ENCODE results near the gene S100A16.

S100A16 gene

DNA sequence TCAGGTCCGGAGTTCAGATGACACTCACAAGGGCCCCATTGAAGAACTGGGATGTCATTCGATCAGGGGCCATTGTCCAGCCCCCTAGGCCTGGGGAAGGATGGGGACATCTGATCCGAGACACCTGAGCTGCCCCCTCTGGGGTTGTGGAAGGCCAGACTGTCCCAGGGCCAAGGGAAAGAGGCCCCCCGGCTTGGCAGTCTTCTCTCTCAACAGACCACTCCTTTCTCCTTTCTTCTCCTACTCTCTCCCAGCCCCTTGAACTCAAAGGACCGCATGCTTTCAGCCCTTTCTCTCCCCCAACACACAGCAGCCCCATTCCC, 16.4 kb upstream of the S100A16 start:
- no peak overlapping the region for H3K18ac ChIP-seq (ENCODE audit: low read length)
- no peak overlapping the region for H4K91ac ChIP-seq (ENCODE audit: low read depth, low read length, poor library complexity)
- H3K9ac ChIP-seq (ENCODE audit: low read depth, low read length, poor library complexity), result no peak overlapping the region
- peak overlapping the region; percentile 0 for H2BK5ac ChIP-seq (ENCODE audit: low read length)
- H3K14ac ChIP-seq (ENCODE audit: low read length), result no peak overlapping the region
- peaks cover 12 to 16% of the 10 kb centered on the region in 2 donors for H3K4me1 ChIP-seq (ENCODE audit: control insufficient read depth in 2 of 2, insufficient read depth in 1 of 2, low read depth in 1 of 2, low read length in 2 of 2)
- WGBS, 2 donors (ENCODE audit: extremely low coverage in 2 of 2, insufficient read length in 2 of 2, insufficient replicate concordance in 1 of 2), result no CpG with 5 or more reads among the region's 5 CpGs
- H2BK120ac ChIP-seq (ENCODE audit: low read depth, low read length), result peak overlapping the region; percentile 64
- no peak overlapping the region for H3K27ac ChIP-seq (replicated peaks; ENCODE audit: low read length)
- H3K4ac ChIP-seq (ENCODE audit: low read length), result no peak overlapping the region
- no peaks in the 10 kb centered on the region for H3K27me3 ChIP-seq (ENCODE audit: control insufficient read depth in 3 of 3, insufficient read depth in 3 of 3, low read depth in 1 of 3, low read length in 3 of 3)
- DNase-seq (ENCODE audit: low spot score), result no peak
- no peak overlapping the region for H2BK12ac ChIP-seq (ENCODE audit: low read length)
- peak overlapping the region; percentile 10 for H2AK5ac ChIP-seq (ENCODE audit: low read depth, low read length)
- H2BK15ac ChIP-seq (ENCODE audit: low read length), result peak overlapping the region; percentile 20
- H3K36me3 ChIP-seq (replicated peaks in 1 of 2; ENCODE audit: control insufficient read depth in 2 of 2, insufficient read depth in 2 of 2, low read length in 2 of 2), result peaks cover 0 to 10% of the 10 kb centered on the region in 2 donors
- H3K4me3 ChIP-seq (ENCODE audit: low read length in 2 of 2), result no peak overlapping the region
- peaks cover 0 to 5% of the 10 kb centered on the region in 2 donors for H3K9me3 ChIP-seq (replicated peaks in 1 of 2; ENCODE audit: control insufficient read depth in 2 of 2, insufficient read depth in 1 of 2, low read depth in 1 of 2, low read length in 2 of 2)
- no peak overlapping the region for H3K23ac ChIP-seq (ENCODE audit: low read depth, low read length, poor library complexity)
- H3K79me1 ChIP-seq (ENCODE audit: low read depth, low read length), result peaks cover 3% of the 10 kb centered on the region
- H3K4me2 ChIP-seq (ENCODE audit: insufficient read depth, low read length, poor library complexity, severe bottlenecking), result no peak overlapping the region
- H4K8ac ChIP-seq (ENCODE audit: low read depth, low read length), result no peak overlapping the region
- H2AFZ ChIP-seq (ENCODE audit: low read length), result peak overlapping the region; percentile 19

DNA sequence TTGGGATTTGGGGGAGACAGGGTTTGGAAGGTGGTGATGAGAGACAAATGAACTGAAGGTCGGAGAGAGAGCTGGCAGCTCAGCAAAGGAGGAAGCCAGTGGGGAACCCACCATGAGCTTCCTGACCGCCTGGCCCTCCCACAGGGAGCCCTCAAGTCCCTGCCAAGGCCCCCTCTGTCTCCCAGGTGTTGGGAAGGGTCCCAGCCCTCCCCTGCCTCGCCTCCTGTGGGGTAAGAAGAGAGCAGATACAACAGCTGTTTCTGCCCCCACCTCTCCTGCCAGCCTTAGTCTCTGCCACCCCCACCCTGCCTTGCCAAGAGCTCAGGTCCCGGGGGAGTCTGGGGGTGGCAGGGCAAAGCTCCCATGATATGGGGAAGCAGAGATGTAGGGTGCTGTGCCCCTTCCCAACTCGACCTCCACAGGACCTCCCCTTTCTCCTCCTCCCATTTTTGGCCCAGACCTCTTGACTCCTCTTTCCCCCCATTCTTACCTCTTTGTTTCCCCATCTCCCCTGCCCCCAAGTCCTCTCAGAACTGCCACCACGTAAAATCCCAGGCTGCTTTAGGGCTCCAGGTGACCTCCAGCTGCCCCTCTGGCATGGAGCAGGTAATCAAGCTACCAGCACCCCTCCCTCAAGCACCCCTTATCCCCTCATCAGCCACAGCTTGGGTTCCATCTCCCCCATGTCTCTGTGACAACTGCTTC, 15.9 kb upstream of the S100A16 start:
- Histone ChIP-seq H3K4me3 (ENCODE audit: low read length in 2 of 2) (no peak overlapping the region), H2AK5ac (ENCODE audit: low read depth, low read length) (peak overlapping the region; percentile 76), H2AFZ (ENCODE audit: low read length) (peak overlapping the region; percentile 19), H2BK12ac (ENCODE audit: low read length) (peak overlapping the region; percentile 68), H3K79me1 (ENCODE audit: low read depth, low read length) (peaks cover 3% of the 10 kb centered on the region), H3K4me2 (ENCODE audit: insufficient read depth, low read length, poor library complexity, severe bottlenecking) (no peak overlapping the region), H4K8ac (ENCODE audit: low read depth, low read length) (no peak overlapping the region), H2BK5ac (ENCODE audit: low read length) (peak overlapping the region; percentile 0), H3K4me1 (ENCODE audit: control insufficient read depth in 2 of 2, insufficient read depth in 1 of 2, low read depth in 1 of 2, low read length in 2 of 2) (peaks cover 12 to 16% of the 10 kb centered on the region in 2 donors), H3K27me3 (ENCODE audit: control insufficient read depth in 3 of 3, insufficient read depth in 3 of 3, low read depth in 1 of 3, low read length in 3 of 3) (no peaks in the 10 kb centered on the region), H3K23ac (ENCODE audit: low read depth, low read length, poor library complexity) (no peak overlapping the region), H3K9ac (ENCODE audit: low read depth, low read length, poor library complexity) (peak overlapping the region; percentile 1), H3K27ac (replicated peaks; ENCODE audit: low read length) (no peak overlapping the region), H3K4ac (ENCODE audit: low read length) (no peak overlapping the region), H2BK120ac (ENCODE audit: low read depth, low read length) (peak overlapping the region; percentile 78), H3K18ac (ENCODE audit: low read length) (peak overlapping the region; percentile 77), H3K36me3 (replicated peaks in 1 of 2; ENCODE audit: control insufficient read depth in 2 of 2, insufficient read depth in 2 of 2, low read length in 2 of 2) (peaks cover 0 to 15% of the 10 kb centered on the region in 2 donors), H3K14ac (ENCODE audit: low read length) (no peak overlapping the region), H3K9me3 (replicated peaks in 1 of 2; ENCODE audit: control insufficient read depth in 2 of 2, insufficient read depth in 1 of 2, low read depth in 1 of 2, low read length in 2 of 2) (peaks cover 0 to 5% of the 10 kb centered on the region in 2 donors), H2BK15ac (ENCODE audit: low read length) (peak overlapping the region; percentile 20), H4K91ac (ENCODE audit: low read depth, low read length, poor library complexity) (no peak overlapping the region)
- DNase-seq (ENCODE audit: low spot score), result no peak
- no CpG with 5 or more reads among the region's 6 CpGs for WGBS, 2 donors (ENCODE audit: extremely low coverage in 2 of 2, insufficient read length in 2 of 2, insufficient replicate concordance in 1 of 2)

DNA sequence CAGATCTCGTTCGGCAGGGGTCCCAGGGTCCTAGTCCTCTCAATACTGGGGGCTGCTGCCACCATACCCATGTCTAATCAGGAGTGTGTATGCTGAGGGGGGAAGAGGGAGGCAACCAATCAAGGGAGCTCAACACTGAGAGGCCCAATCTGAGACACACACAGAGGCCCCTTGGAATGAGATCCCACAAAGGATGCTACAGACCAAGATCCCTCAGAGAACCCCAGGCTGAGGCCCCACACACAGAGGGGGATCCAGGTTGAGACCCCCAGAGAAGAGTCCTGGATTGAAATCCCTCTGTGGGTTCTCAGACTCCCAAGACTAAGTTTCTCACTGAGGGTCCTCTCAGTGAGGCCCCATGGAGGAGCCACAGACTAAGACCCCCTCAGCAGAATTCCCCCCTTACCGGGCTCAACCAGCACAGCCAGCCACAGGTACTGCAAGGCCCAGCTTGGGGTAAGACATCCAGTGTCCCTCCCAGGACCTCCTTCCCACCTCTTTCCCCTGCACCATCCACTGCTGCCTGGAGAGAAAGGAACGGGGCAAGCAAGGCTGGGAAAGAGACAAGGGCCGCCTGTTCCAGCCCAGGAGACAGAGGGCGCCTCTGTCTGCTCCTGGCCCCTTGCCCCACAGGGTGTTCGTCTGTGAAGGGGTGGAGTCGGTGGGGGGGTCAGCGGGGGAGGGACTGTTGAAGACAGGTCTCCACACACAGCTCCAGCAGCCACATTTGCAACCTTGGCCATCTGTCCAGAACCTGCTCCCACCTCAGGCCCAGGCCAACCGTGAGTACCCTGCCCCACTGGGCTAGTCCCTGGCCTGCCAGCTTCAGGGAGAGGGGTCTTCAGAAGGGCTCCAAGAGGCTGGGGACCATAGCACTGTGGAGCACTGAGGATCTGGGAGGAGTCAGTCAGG, 15.0 kb upstream of the S100A16 start, which contains the start of gene S100A1:
TSS of gene S100A1 (plus strand) at position 720 of the 912 bp plus-strand sequence. CDS start 2,088 bp downstream, outside the sequence.
- H3K14ac ChIP-seq (ENCODE audit: low read length), result no peak within 1 kb of the TSS
- H3K23ac ChIP-seq (ENCODE audit: low read depth, low read length, poor library complexity), result peak within 1 kb of the TSS; percentile 11
- H3K9me3 ChIP-seq (replicated peaks in 1 of 2; ENCODE audit: control insufficient read depth in 2 of 2, insufficient read depth in 1 of 2, low read depth in 1 of 2, low read length in 2 of 2), result no peaks in the 10 kb centered on the region
- peaks cover 12 to 13% of the 10 kb centered on the region in 2 donors for H3K4me1 ChIP-seq (ENCODE audit: control insufficient read depth in 2 of 2, insufficient read depth in 1 of 2, low read depth in 1 of 2, low read length in 2 of 2)
- H2AK5ac ChIP-seq (ENCODE audit: low read depth, low read length), result peak within 1 kb of the TSS; percentile 76
- WGBS, 2 donors (ENCODE audit: extremely low coverage in 2 of 2, insufficient read length in 2 of 2, insufficient replicate concordance in 1 of 2), result no CpG with 5 or more reads among the region's 10 CpGs
- no peak within 1 kb of the TSS for H4K8ac ChIP-seq (ENCODE audit: low read depth, low read length)
- peak within 1 kb of the TSS; percentile 79 for H3K4me2 ChIP-seq (ENCODE audit: insufficient read depth, low read length, poor library complexity, severe bottlenecking)
- H3K18ac ChIP-seq (ENCODE audit: low read length), result peak within 1 kb of the TSS; percentile 97
- no peaks in the 10 kb centered on the region for H3K27me3 ChIP-seq (ENCODE audit: control insufficient read depth in 3 of 3, insufficient read depth in 3 of 3, low read depth in 1 of 3, low read length in 3 of 3)
- H3K4ac ChIP-seq (ENCODE audit: low read length), result no peak within 1 kb of the TSS
- peaks cover 0 to 19% of the 10 kb centered on the region in 2 donors for H3K36me3 ChIP-seq (replicated peaks in 1 of 2; ENCODE audit: control insufficient read depth in 2 of 2, insufficient read depth in 2 of 2, low read length in 2 of 2)
- H2BK5ac ChIP-seq (ENCODE audit: low read length), result peak within 1 kb of the TSS; percentile 67
- peak within 1 kb of the TSS; percentile 88 for H2AFZ ChIP-seq (ENCODE audit: low read length)
- H3K4me3 ChIP-seq (ENCODE audit: low read length in 2 of 2), result peak within 1 kb of the TSS; percentile 59 to 72
- peak within 1 kb of the TSS; percentile 85 for H3K27ac ChIP-seq (replicated peaks; ENCODE audit: low read length)
- H3K79me1 ChIP-seq (ENCODE audit: low read depth, low read length), result peaks cover 3% of the 10 kb centered on the region
- peak within 1 kb of the TSS; percentile 1 for H3K9ac ChIP-seq (ENCODE audit: low read depth, low read length, poor library complexity)
- no peak within 1 kb of the TSS for H4K91ac ChIP-seq (ENCODE audit: low read depth, low read length, poor library complexity)
- no peak for DNase-seq (ENCODE audit: low spot score)
- H2BK15ac ChIP-seq (ENCODE audit: low read length), result peak within 1 kb of the TSS; percentile 78
- peak within 1 kb of the TSS; percentile 68 for H2BK12ac ChIP-seq (ENCODE audit: low read length)
- peak within 1 kb of the TSS; percentile 78 for H2BK120ac ChIP-seq (ENCODE audit: low read depth, low read length)

Measured in neuronal stem cell (in vitro differentiated cells).